Esophagus squamous epithelium (tissue), 5 donors: ENCODE results near the gene SUSD6. TPM values are rescaled to one million over a fixed set of nuclear protein-coding genes. Genes with fewer than 3 reads are reported as not detected.

Source experiments
- DNase-seq: peaks from one replicate; lab custom pipeline; 2025; lab: John Stamatoyannopoulos, UW
- H3K27ac ChIP-seq, 4 donors: fragments of 200-600 bp; sonication (generic); one replicate each; pipeline ENCODE4 v1.5.1; 2016 to 2019; ENCODE audit warnings: mild to moderate bottlenecking in 1 of 4
- H3K27me3 ChIP-seq, 4 donors: fragments of 200-600 bp; sonication (generic); 1 replicate in 3 of 4; 2 replicates in 1 of 4; pipeline versions ENCODE4 v1.5.1 to v1.6.0; 2017 to 2021; ENCODE audit warnings: antibody characterized with exemption in 1 of 4
- H3K36me3 ChIP-seq, 3 donors: fragments of 200-600 bp; sonication (generic); one replicate each; pipeline ENCODE4 v1.5.1; 2016 to 2019
- H3K4me1 ChIP-seq, 3 donors: fragments of 200-600 bp; sonication (generic); one replicate each; pipeline ENCODE4 v1.5.1; 2017 to 2019
- H3K4me3 ChIP-seq, 4 donors: fragments of 200-600 bp; sonication (generic); 1 replicate in 3 of 4; 2 replicates in 1 of 4; pipeline ENCODE4 v1.5.1; 2016 to 2019; ENCODE audit warnings: mild to moderate bottlenecking in 2 of 4, moderate library complexity in 1 of 4
- H3K9me3 ChIP-seq, 3 donors: fragments of 200-600 bp; sonication (generic); one replicate each; pipeline ENCODE4 v1.5.1; 2016 to 2019
- CTCF ChIP-seq, 6 experiments: fragments of 450-650 bp in 4 of 6; fragments of 200-600 bp in 2 of 6; sonication (generic) in 2 of 6; IDR thresholded peaks; one replicate each; pipeline ENCODE4 v1.5.1; 2016 to 2019; ENCODE audit warnings: antibody characterized with exemption in 6 of 6, mild to moderate bottlenecking in 4 of 6, moderate library complexity in 4 of 6
- POLR2A ChIP-seq, 4 donors: fragments of 450-650 bp; IDR thresholded peaks; one replicate each; pipeline ENCODE4 v1.6.1; 2017; ENCODE audit warnings: antibody characterized with exemption in 4 of 4, mild to moderate bottlenecking in 4 of 4, moderate library complexity in 3 of 4
- WGBS, 2 donors: methylation state at CpG; one replicate each; pipeline ENCODE4 v1.1.5; 2018; 5-methylcytosine and 5-hydroxymethylcytosine counted together
- intact Hi-C: fragments of 100-400 bp; cut with DNase I; formaldehyde crosslinking; loops from one replicate; pipeline ENCODE4 v1.15.0; 2022
- total RNA-seq, 4 donors: library from RNA; depleted of rRNA; stranded (reverse); fragments of >200 nt; gene quantifications; one replicate each; pipeline ENCODE4 v1.1.0, GENCODE V29; 2016
- donor health status: DM: yes; HTN: yes; CAD: no.

SUSD6 gene
- total RNA-seq, 4 donors from 2014 or later = 22.4 to 43.1 (median 27.8) TPM

GRCh38 chr14:69663300-69663643, 51.9 kb downstream of the SUSD6 start:
- peaks cover 49 to 100% (median 72%) of the 10 kb centered on the region in 3 donors for H3K4me1 ChIP-seq

GRCh38 chr14:69664265-69664664, 52.9 kb downstream of the SUSD6 start:
- H3K4me1 ChIP-seq = peaks cover 41 to 99% (median 64%) of the 10 kb centered on the region in 3 donors
- TF ChIP-seq CTCF (IDR thresholded peaks at IDR 0.05) (no peak), POLR2A (IDR thresholded peaks at IDR 0.05) (no peak)
- intact Hi-C loops = no loop called here
- peak overlapping the region; percentile 37 to 83 (median 77) for H3K27ac ChIP-seq
- peaks cover 0 to 13% (median 7%) of the 10 kb centered on the region in 3 donors for H3K36me3 ChIP-seq
- 72 to 73% methylated on average over 4 of the region's 4 CpGs for WGBS, 2 donors
- no peaks in the 10 kb centered on the region for H3K27me3 ChIP-seq
- DNase-seq = no peak
- no peak overlapping the region for H3K4me3 ChIP-seq
- no peaks in the 10 kb centered on the region for H3K9me3 ChIP-seq

More at GRCh38 chr14:69663300-69663643, 51.9 kb downstream of the SUSD6 start:
- no peak overlapping the region for H3K4me3 ChIP-seq
- WGBS, 2 donors = 31 to 42% methylated on average over 3 of the region's 3 CpGs
- intact Hi-C loops = no loop called here
- no peak for DNase-seq
- H3K27me3 ChIP-seq = no peaks in the 10 kb centered on the region
- H3K9me3 ChIP-seq = no peaks in the 10 kb centered on the region
- H3K36me3 ChIP-seq = peaks cover 0 to 19% (median 7%) of the 10 kb centered on the region in 3 donors
- no peak for TF ChIP-seq POLR2A (IDR thresholded peaks at IDR 0.05)
- TF ChIP-seq CTCF (IDR thresholded peaks at IDR 0.05) = no peak
- peak overlapping the region; percentile 37 to 83 (median 75) for H3K27ac ChIP-seq

GRCh38 chr14:69664865-69665526, 53.6 kb downstream of the SUSD6 start:
- Histone ChIP-seq H3K4me1 (peaks cover 40 to 99% (median 71%) of the 10 kb centered on the region in 3 donors), H3K27me3 (no peaks in the 10 kb centered on the region), H3K4me3 (no peak overlapping the region), H3K36me3 (peaks cover 0 to 6% (median under 1%) of the 10 kb centered on the region in 3 donors), H3K27ac (peak overlapping the region; percentile 8 to 79 (median 58)), H3K9me3 (no peaks in the 10 kb centered on the region)
- no peak for TF ChIP-seq POLR2A (IDR thresholded peaks at IDR 0.05)
- TF ChIP-seq CTCF (IDR thresholded peaks at IDR 0.05) = no peak
- intact Hi-C loops = no loop called here
- no peak for DNase-seq
- WGBS, 2 donors = 67 to 72% methylated on average over 6 to 7 of the region's 7 CpGs

GRCh38 chr14:69665631-69666030, 54.2 kb downstream of the SUSD6 start:
- Histone ChIP-seq H3K9me3 (no peaks in the 10 kb centered on the region), H3K4me3 (no peak overlapping the region), H3K4me1 (peaks cover 36 to 99% (median 73%) of the 10 kb centered on the region in 3 donors), H3K27me3 (no peaks in the 10 kb centered on the region), H3K36me3 (peaks cover 0 to 5% (median 0%) of the 10 kb centered on the region in 3 donors), H3K27ac (peak overlapping the region; percentile 36 to 79 (median 58))
- DNase-seq = no peak
- TF ChIP-seq CTCF (IDR thresholded peaks at IDR 0.05) (no peak), POLR2A (IDR thresholded peaks at IDR 0.05) (no peak)
- intact Hi-C loops = no loop called here
- WGBS, 2 donors = 89 to 91% methylated on average over 1 of the region's 1 CpG

GRCh38 chr14:69666112-69666511, 54.7 kb downstream of the SUSD6 start:
- H3K27ac ChIP-seq = peak overlapping the region; percentile 36 to 79 (median 58)
- peaks cover 0 to 7% (median 0%) of the 10 kb centered on the region in 3 donors for H3K36me3 ChIP-seq
- 44 to 51% methylated on average over 3 of the region's 3 CpGs for whole genome bisulfite sequencing, 2 donors
- no peaks in the 10 kb centered on the region for H3K27me3 ChIP-seq
- TF ChIP-seq CTCF (IDR thresholded peaks at IDR 0.05) = no peak
- TF ChIP-seq POLR2A (IDR thresholded peaks at IDR 0.05) = no peak
- no peak overlapping the region for H3K4me3 ChIP-seq
- intact Hi-C loops = no loop called here
- DNase-seq = no peak
- no peaks in the 10 kb centered on the region for H3K9me3 ChIP-seq
- peaks cover 31 to 99% (median 68%) of the 10 kb centered on the region in 3 donors for H3K4me1 ChIP-seq
